H1 (cell line): ENCODE measurements around the gene CTIF.

ENCODE experiments used
- EZH2 ChIP-seq: fragments of 200-600 bp; sonication (generic); IDR thresholded peaks from 2 replicates; pipeline ENCODE4 v1.7.1; 2012; ENCODE audit warnings: low read depth, mild to moderate bottlenecking, moderate library complexity, low read length, inconsistent platforms; ENCODE audit not compliant: severe bottlenecking
- RBBP5 ChIP-seq: IDR thresholded peaks from 2 replicates; pipeline ENCODE4 v1.7.1; 2012; ENCODE audit warnings: low read depth, mild to moderate bottlenecking, inconsistent platforms, low read length, moderate library complexity, borderline replicate concordance
- TF ChIP-seq, protein P1 (sequence below), 3 experiments: IDR thresholded peaks; 1 replicate in 2 of 3; 2 replicates in 1 of 3; pipeline versions ENCODE4 v1.5.1 to v1.6.1; 2011; ENCODE audit warnings: low read length in 3 of 3, mild to moderate bottlenecking in 3 of 3, inconsistent platforms in 2 of 3, low read depth in 1 of 3, moderate library complexity in 1 of 3; ENCODE audit not compliant: insufficient read depth in 1 of 3; ENCODE audit errors: control extremely low read depth in 1 of 3

DNA sequence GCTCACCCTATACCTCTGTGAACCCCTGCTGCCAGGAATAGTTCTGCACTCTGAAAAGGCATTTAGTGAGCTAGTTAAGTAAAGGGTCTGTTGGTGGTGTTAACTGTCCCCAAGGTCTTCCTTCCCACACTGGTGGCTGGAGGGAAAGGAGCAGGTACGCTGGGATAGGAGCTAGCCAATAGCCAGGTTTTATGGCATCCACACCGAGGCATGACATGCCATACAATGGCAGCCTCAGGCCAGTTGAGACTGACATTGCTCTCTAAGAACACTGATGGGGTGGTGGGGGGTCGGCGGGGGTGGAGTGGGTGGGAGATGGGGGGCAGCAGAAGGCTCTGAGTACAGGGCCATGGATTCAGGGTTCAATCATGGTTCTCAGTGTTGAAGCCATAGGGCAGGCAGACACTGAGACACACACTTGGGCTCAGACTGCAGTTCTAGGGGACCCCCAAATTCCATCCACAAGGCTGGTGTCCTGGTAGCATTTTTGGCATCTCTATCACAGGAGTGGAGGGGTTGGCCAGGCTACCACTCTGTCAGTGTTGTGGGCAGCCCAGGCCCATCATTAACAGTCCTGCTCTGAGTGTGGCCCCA is 136.0 kb downstream of the CTIF start:
- TF ChIP-seq RBBP5 (no peak), EZH2 (no peak)
- TF ChIP-seq, protein P1, sequence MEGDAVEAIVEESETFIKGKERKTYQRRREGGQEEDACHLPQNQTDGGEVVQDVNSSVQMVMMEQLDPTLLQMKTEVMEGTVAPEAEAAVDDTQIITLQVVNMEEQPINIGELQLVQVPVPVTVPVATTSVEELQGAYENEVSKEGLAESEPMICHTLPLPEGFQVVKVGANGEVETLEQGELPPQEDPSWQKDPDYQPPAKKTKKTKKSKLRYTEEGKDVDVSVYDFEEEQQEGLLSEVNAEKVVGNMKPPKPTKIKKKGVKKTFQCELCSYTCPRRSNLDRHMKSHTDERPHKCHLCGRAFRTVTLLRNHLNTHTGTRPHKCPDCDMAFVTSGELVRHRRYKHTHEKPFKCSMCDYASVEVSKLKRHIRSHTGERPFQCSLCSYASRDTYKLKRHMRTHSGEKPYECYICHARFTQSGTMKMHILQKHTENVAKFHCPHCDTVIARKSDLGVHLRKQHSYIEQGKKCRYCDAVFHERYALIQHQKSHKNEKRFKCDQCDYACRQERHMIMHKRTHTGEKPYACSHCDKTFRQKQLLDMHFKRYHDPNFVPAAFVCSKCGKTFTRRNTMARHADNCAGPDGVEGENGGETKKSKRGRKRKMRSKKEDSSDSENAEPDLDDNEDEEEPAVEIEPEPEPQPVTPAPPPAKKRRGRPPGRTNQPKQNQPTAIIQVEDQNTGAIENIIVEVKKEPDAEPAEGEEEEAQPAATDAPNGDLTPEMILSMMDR (IDR thresholded peaks at IDR 0.05; ENCODE audit: control extremely low read depth in 1 of 3, insufficient read depth in 1 of 3, low read depth in 1 of 3, low read length in 3 of 3), result no peak
